HG03558 (cell line): ENCODE measurements around the gene TBC1D1.

ENCODE experiments used
- ATAC-seq: cut with Tn5 transposase; IDR thresholded peaks from one replicate; pipeline ENCODE4 v1.9.1; 2021; ENCODE audit warnings: moderate number of reproducible peaks; ENCODE audit not compliant: unreplicated experiment; ENCODE audit errors: extremely low read depth

Gene TBC1D1

GRCh38 chr4:38034986-38035882, 144.3 kb downstream of the TBC1D1 start:
- ATAC-seq: no peak

- no peak for ATAC-seq
Measured at GRCh38 chr4:38036548-38036947, 145.7 kb downstream of the TBC1D1 start.

- ATAC-seq: no peak
Measured at GRCh38 chr4:38037612-38038011, 146.7 kb downstream of the TBC1D1 start.

GRCh38 chr4:38040619-38041018, 149.7 kb downstream of the TBC1D1 start:
- ATAC-seq: no peak

- ATAC-seq: no peak
Measured at GRCh38 chr4:38044060-38044459, 153.2 kb downstream of the TBC1D1 start.

GRCh38 chr4:38045289-38045988, 154.6 kb downstream of the TBC1D1 start:
- ATAC-seq: no peak

GRCh38 chr4:38046727-38047489, 156.0 kb downstream of the TBC1D1 start:
- ATAC-seq: no peak

- ATAC-seq: no peak
Measured at GRCh38 chr4:38049545-38050170, 158.8 kb downstream of the TBC1D1 start.

- no peak for ATAC-seq
Measured at GRCh38 chr4:38050560-38051350, 159.9 kb downstream of the TBC1D1 start.

- no peak for ATAC-seq
Measured at GRCh38 chr4:38055566-38055965, 164.7 kb downstream of the TBC1D1 start.

- ATAC-seq: no peak
Measured at GRCh38 chr4:38056011-38056685, 165.3 kb downstream of the TBC1D1 start.

GRCh38 chr4:38058151-38058550, 167.3 kb downstream of the TBC1D1 start:
- ATAC-seq: no peak

GRCh38 chr4:38060829-38061431, 170.0 kb downstream of the TBC1D1 start:
- no peak for ATAC-seq

GRCh38 chr4:38062088-38062775, 171.3 kb downstream of the TBC1D1 start:
- ATAC-seq: no peak

GRCh38 chr4:38062776-38063097, 171.9 kb downstream of the TBC1D1 start:
- ATAC-seq: no peak

- no peak for ATAC-seq
Measured at GRCh38 chr4:38065176-38065575, 174.3 kb downstream of the TBC1D1 start.

GRCh38 chr4:38065900-38066299, 175.0 kb downstream of the TBC1D1 start:
- no peak for ATAC-seq

- no peak for ATAC-seq
Measured at GRCh38 chr4:38067499-38067898, 176.6 kb downstream of the TBC1D1 start.
